Stimulated activated naive CD8-positive, alpha-beta T cell treated with anti-CD3 and anti-CD28 coated beads, Interleukin-15, Interleukin-2, amounts not matched to agents 100 ng/mL and 50 ng/mL, for 24 hours (primary cell): ENCODE results near the gene SLC2A6.
A peak's percentile ranks its signal among the peaks of the same experiment; 100 is the strongest.

ENCODE experiments used
- H3K27ac Mint-ChIP-seq: one replicate; pipeline ENCODE4 v1.8.0; 2021; ENCODE audit warnings: mild to moderate bottlenecking, mixed read lengths
- H3K27me3 Mint-ChIP-seq: one replicate; pipeline ENCODE4 v1.8.0; 2021; ENCODE audit warnings: mixed read lengths
- H3K36me3 Mint-ChIP-seq: one replicate; pipeline ENCODE4 v1.8.0; 2021; ENCODE audit warnings: low read depth, mixed read lengths
- H3K4me1 Mint-ChIP-seq: one replicate; pipeline ENCODE4 v1.8.0; 2021; ENCODE audit warnings: low read depth, mixed read lengths
- H3K4me3 Mint-ChIP-seq: one replicate; pipeline ENCODE4 v1.8.0; 2021; ENCODE audit warnings: mild to moderate bottlenecking, mixed read lengths
- H3K9me3 Mint-ChIP-seq: one replicate; pipeline ENCODE4 v1.8.0; 2021; ENCODE audit warnings: mixed read lengths

SLC2A6 gene

DNA sequence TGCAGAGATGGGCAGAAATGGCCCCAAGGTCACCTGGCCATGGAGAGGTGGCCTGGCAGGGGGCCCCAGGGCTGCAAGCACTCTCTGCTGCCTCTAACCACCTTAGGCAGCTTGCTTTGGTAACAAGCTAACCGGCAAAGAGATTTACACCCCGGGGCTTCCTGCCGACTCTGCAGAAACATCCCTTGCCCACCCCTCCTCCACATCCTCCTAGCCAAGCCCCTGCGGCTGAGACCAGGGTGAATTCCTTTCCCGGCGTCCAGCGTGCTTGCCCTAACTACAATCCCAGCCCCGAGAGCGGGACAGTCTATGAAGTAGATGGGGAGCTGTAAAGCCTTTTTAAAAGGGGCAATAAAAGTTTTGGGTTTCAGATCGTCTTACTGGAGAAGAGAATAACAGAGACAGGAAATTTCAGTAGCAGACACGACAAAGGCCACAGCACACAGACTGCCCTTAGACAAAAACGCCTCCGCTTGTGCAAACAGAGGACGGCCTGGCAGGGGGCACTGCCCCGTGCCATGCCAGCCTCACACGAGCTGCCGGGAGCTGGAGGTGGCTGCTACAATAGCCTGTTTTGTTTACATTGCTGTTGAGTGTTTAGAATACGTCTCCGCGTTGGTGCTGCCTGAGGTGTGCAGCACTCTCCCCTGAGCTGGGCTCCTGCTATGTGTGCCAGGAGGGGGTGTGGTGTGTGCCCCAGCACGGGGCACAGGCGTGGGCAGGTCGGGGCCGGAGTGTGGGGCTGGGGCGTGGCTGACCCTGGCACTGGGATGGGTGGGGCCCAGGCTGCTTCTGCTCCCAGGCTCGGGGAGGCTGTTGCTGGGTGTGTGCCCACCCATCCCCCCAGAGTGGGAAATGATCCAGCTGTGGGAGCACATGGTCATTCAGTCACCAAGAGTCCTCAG is 30.5 kb upstream of the SLC2A6 start:
- Mint-ChIP-seq H3K27me3 (no peaks in the 10 kb centered on the region), H3K4me1 (peaks cover 13% of the 10 kb centered on the region), H3K36me3 (no peaks in the 10 kb centered on the region), H3K27ac (no peak overlapping the region), H3K4me3 (peak overlapping the region; percentile 46), H3K9me3 (no peaks in the 10 kb centered on the region)

DNA sequence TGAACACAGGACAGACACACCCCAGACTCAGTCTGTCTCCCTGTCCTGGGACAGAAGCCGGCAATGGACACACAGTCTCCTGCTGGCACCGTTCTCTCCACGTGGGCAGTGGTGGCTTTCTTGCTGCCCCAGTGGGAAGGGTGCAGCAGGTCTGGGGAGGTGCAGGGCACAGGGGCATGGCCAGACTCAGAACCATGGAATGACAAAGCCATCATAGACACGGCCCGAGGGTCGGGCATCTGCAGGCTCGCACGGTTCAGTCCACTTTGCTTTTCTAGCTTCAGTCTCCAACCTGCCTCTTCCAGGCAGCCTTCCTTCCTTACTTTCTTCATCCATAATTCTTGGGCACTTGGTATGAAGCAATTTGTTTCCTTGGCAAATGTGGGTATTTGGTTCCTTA is 29.1 kb upstream of the SLC2A6 start:
- Mint-ChIP-seq H3K36me3 (no peaks in the 10 kb centered on the region), H3K9me3 (no peaks in the 10 kb centered on the region)

DNA sequence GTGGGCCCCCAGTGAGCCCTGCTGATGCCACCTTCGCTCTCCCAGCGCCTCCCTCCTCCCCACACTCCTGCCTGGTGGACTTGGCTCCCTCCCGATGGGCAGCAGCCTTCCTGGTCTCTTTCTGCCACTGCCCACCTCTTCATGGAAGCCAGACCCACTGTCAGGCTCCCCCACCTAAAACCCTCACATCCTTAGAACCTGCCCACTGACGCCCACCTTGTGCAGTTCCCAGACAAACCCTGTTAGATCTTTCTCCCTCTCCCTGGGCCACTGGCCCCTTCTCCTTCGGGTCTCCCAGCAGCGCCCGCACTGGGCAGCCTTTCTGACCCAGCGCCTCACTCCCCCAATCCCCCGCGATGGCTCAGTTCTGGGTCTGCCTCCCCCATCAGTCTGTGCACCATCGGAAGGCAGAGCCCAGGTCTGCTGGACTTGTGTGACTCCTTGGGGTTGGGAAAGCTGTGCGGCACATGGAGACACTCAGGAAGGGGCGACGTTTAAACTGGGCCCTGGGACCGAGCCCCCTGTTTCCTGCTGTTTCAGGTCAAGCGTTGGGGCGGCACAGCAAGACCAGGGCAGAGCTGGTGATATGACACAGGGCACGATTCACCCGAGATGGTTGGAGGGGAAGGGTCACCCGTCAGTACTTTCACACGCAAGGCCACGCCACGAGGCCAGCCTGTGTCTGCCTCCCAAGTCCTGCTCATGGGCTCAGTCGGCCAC is 28.5 kb upstream of the SLC2A6 start:
- Mint-ChIP-seq H3K9me3 (peaks cover under 1% of the 10 kb centered on the region), H3K27me3 (no peaks in the 10 kb centered on the region), H3K4me1 (peaks cover 13% of the 10 kb centered on the region), H3K27ac (no peak overlapping the region), H3K4me3 (no peak overlapping the region), H3K36me3 (no peaks in the 10 kb centered on the region)

More for the DNA sequence above, 29.1 kb upstream of the SLC2A6 start:
- Mint-ChIP-seq H3K27ac (no peak overlapping the region), H3K27me3 (no peaks in the 10 kb centered on the region), H3K4me1 (peaks cover 13% of the 10 kb centered on the region), H3K4me3 (no peak overlapping the region)

DNA sequence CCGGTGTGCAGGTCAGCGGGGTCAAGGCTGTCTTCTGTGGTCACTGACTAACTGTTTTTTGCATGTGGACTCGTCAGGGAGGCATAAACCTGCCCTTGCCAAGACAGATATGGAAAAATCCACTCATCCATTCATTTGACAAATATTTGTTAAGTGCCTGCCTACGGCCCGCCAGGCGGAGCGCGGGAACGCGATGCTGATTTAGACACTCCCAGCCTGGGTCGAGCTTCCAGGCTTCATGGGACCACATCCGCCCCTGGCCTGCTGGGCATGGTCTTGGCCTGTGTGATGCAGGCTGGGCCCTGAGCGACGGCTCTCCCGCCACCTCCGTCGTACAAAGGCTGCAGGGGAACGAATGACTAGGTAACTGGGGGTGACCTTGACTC is 27.7 kb upstream of the SLC2A6 start:
- Mint-ChIP-seq H3K27me3 (no peaks in the 10 kb centered on the region), H3K36me3 (no peaks in the 10 kb centered on the region), H3K27ac (no peak overlapping the region), H3K4me3 (no peak overlapping the region), H3K9me3 (peaks cover 8% of the 10 kb centered on the region), H3K4me1 (peaks cover 13% of the 10 kb centered on the region)

DNA sequence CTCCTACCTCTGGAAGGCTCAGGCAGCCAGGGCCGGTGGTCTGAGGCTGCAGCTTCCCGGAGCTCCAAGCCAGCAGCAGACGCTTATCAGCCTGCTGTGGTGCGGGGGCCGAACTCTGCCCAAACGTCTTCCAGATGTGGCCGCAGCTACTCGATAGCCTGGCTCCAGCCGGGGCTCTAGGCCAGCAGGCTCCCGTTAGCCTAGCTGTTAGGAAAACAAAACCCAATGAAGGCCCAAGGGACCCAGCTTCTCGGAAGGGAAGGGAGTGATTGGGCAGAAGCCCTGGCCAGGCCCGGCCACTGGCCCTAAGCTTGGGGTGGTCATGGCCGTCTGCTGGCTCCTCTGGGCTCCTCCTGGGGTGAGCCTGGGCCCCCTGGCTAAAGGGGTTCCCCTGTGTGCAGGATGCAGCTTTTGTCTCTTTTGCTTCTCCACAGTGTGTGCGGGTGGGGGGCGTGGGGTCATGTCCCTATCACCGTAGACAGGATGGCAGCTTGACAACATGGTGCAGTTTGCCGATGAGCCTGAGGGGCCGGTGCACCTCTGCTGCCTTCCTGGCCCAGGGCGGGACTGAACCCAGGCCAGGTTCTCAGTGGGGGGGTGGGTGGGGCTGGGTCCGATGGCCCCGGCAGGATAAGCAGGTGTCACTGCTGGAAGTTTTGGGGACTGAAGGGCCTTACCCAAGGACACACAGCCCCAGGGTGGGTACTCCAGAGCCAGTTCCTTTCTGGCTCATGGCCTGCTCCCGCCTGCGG is 27.2 kb upstream of the SLC2A6 start:
- no peak overlapping the region for H3K4me3 Mint-ChIP-seq
- H3K27me3 Mint-ChIP-seq, result no peaks in the 10 kb centered on the region
- peaks cover 13% of the 10 kb centered on the region for H3K9me3 Mint-ChIP-seq
- H3K36me3 Mint-ChIP-seq, result no peaks in the 10 kb centered on the region
- peaks cover 13% of the 10 kb centered on the region for H3K4me1 Mint-ChIP-seq
- H3K27ac Mint-ChIP-seq, result no peak overlapping the region

DNA sequence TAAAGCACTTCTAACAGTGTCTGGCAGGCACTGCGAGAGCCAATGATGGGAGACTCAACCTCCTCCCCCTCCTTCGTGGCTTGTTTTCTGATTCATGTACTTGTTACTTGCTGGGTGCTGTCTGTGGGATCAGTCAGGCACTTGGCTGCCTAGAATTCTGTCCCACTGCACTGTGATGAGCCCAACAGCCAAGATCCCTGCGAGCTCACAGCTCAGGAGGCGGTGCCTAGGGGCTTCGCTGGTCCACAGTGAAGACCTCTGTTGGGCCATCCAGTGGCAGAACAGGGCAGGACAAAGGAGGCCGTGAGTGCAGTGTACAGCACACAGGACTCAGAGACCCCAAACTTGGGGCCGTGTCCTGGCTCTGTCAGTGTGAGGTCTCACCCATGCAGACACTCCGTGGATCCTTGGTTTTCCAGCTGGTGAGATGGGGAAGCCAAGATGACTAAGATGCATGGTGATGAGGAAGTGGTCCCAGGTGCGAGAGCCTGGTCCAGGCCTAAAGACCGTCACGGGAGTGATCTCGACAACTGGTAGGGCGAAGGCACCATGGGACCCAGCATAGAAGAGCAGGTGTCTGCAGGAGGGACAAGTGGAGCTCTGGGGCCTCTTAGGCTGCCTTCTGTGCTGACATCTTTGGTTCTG is 26.4 kb upstream of the SLC2A6 start:
- Mint-ChIP-seq H3K27me3 (no peaks in the 10 kb centered on the region), H3K9me3 (peaks cover 13% of the 10 kb centered on the region), H3K4me1 (peaks cover 13% of the 10 kb centered on the region), H3K27ac (no peak overlapping the region), H3K4me3 (no peak overlapping the region), H3K36me3 (no peaks in the 10 kb centered on the region)

DNA sequence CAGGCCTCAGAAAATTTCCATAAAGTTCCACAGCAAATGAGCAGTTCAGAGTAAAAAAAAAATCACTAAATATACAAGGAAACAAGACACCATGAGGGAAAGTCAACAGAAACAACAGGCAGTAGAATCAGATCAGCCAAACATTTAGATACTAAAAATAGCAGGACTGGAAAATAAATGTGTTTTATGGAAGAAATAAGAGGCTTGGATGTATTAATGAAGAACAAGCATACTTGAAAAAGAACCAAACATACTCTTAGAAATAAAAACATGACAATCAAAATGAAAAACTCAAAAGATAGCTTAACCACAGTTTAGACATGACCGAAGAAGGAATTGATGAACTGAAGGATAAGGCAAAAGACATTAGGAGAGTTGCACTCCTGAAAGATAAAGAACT is 23.2 kb upstream of the SLC2A6 start:
- H3K27me3 Mint-ChIP-seq, result peaks cover 3% of the 10 kb centered on the region
- no peak overlapping the region for H3K27ac Mint-ChIP-seq

DNA sequence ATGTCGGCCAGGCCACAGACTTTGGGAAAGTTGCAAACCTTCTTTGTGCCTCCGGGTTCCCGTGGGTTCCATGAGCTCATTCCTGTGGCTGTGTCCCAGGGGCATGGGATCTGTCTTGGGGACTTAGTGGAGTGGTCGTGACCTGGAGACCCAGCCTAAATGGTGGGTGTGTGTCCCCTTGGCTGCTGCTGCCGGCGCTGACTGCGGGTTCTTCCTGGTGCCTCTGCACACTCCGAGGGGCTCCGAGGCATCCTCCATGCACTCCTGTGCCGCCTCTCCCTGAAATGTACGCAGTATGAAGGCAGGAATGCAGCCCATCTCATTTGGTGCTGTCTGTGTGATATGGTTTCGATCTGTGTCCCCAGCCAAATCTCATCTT is 21.0 kb upstream of the SLC2A6 start:
- Mint-ChIP-seq H3K9me3 (peaks cover 13% of the 10 kb centered on the region), H3K4me1 (no peaks in the 10 kb centered on the region), H3K36me3 (no peaks in the 10 kb centered on the region), H3K4me3 (no peak overlapping the region), H3K27ac (no peak overlapping the region), H3K27me3 (peaks cover 3% of the 10 kb centered on the region)

More for the DNA sequence above, 23.2 kb upstream of the SLC2A6 start:
- Mint-ChIP-seq H3K4me3 (no peak overlapping the region), H3K9me3 (peaks cover 13% of the 10 kb centered on the region), H3K4me1 (no peaks in the 10 kb centered on the region), H3K36me3 (no peaks in the 10 kb centered on the region)

DNA sequence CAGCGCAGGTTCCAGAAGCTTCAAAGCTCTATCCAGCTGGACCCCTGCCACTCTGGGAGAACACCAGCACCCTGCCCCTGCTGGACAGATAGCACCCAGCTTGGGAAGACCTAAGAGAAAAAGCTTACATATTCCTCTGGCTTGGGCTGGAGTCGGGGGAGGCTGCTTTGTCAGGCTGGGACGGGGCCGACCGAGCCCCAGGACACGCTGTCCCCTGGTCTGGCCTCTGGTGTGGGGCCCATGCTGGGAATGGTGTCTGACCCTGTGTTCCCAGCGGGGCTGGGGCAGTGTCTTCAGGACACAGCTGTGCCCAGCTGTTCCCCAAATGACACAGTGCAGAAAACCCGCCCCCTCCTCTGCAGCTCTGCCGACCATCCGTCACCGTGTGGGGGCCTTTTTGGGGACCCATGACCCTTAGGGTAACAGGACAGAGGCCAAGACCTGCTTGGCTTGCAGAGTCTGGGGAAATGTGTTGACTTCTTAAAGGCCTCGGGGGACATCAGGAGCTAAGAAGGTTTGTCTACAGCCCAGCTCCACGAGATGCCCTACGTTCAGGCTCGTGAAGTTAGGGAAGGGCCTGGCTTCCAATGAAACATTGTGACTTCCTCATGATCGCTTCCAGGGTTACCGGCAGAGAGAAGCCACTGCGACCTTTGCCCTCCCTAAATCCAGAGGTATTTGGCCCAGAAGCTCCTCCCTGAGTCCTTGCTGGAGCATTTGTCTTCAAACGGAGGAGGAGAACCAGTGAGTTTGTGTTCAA is 20.4 kb upstream of the SLC2A6 start:
- Mint-ChIP-seq H3K36me3 (no peaks in the 10 kb centered on the region), H3K9me3 (peaks cover 13% of the 10 kb centered on the region), H3K27me3 (peaks cover 3% of the 10 kb centered on the region), H3K4me1 (no peaks in the 10 kb centered on the region), H3K27ac (no peak overlapping the region), H3K4me3 (no peak overlapping the region)

DNA sequence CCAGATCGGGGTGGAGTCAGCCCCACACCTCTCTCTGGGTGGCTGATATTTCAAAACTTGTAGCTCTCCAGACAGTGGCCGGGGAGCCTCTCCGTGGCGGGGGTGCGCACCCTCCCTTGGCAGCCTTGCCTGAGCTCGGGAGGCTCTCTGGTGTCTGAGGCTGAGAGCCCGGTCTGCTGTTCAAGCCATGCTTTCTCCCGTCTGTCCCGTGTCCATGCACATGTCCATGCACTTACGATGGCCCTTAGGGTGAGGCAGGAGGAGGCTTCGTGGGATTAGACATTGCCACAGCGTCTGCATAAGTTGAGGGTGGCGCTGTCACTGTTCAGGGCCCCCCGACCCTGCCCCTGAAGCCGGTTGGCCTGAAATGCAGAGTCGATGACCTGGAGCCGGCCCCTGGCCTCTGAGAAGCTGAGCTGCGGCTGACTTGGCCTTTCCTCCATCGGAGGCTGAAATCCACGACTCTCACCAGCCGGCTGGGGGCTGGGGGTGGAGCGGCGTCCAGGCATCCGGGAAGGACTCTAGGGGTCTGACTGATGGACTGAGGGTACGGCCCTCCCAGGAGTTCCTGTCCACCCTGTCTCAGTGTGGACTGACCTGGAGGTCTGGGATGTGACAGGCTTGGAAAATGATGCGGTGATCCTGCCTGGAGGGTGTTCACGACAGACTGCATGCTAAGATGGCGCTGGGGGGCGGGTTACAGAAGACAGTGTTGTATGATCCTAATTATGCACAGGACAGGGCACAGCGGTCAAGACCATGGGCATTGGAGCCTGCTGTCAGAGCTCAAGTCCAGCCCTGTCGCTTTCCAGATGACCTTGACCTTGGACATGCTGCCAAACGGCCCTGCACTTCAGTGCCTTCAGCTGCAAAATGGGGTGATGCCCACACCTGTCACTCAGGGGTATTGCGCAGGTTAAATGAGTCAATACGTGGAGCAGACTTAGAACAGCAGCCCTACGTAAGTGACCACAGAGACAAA is 18.3 kb upstream of the SLC2A6 start:
- no peaks in the 10 kb centered on the region for H3K4me1 Mint-ChIP-seq
- H3K9me3 Mint-ChIP-seq, result peaks cover 10% of the 10 kb centered on the region
- H3K36me3 Mint-ChIP-seq, result no peaks in the 10 kb centered on the region
- H3K4me3 Mint-ChIP-seq, result no peak overlapping the region
- no peak overlapping the region for H3K27ac Mint-ChIP-seq
- peaks cover 3% of the 10 kb centered on the region for H3K27me3 Mint-ChIP-seq

DNA sequence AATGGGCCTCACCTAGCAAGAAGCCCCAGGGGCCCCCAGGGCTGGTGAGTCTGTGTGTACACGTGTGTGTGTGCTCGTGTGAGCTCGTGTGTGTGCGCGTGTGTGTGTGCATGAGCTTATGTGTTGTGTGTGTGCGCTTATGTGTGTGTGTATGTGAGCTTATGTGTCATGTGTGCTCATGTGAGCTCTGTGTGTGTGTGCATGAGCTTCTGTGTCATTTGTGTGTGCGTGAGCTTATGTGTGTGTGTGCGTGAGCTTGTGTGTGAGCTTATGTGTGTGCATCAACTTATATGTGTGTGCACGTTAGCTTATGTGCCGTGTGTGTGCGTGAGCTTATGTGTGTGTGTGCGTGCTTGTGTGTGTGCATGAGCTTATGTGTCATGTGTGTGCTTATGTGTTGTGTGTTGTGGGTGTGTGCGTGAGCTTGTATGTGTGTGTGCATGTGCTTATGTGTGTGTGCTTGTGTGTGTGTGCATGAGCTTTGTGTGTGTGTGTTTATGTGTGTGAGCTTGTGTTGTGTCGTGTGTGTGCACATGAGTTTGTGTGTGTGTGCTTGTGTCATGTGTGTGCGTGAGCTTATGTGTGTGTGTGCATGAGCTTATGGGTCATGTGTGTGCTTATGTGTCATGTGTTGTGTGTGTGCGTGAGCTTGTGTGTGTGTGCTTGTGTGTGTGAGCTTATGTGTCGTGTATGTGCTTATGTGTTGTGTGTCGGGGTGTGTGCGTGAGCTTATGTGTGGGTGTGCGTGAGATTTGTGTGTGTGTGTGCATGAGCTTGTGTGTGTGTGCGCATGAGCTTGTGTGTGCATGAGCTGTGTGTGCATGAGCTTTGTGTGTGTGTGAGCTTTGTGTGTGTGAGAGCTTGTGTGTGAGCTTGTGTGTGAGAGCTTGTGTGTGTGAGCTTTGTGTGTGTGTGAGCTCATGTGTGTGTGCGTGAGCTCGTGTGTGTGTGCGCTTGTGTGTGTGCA is 16.7 kb upstream of the SLC2A6 start:
- H3K27ac Mint-ChIP-seq, result no peak overlapping the region
- no peaks in the 10 kb centered on the region for H3K9me3 Mint-ChIP-seq
- no peak overlapping the region for H3K4me3 Mint-ChIP-seq
- no peaks in the 10 kb centered on the region for H3K4me1 Mint-ChIP-seq
- peaks cover 3% of the 10 kb centered on the region for H3K27me3 Mint-ChIP-seq
- H3K36me3 Mint-ChIP-seq, result no peaks in the 10 kb centered on the region

DNA sequence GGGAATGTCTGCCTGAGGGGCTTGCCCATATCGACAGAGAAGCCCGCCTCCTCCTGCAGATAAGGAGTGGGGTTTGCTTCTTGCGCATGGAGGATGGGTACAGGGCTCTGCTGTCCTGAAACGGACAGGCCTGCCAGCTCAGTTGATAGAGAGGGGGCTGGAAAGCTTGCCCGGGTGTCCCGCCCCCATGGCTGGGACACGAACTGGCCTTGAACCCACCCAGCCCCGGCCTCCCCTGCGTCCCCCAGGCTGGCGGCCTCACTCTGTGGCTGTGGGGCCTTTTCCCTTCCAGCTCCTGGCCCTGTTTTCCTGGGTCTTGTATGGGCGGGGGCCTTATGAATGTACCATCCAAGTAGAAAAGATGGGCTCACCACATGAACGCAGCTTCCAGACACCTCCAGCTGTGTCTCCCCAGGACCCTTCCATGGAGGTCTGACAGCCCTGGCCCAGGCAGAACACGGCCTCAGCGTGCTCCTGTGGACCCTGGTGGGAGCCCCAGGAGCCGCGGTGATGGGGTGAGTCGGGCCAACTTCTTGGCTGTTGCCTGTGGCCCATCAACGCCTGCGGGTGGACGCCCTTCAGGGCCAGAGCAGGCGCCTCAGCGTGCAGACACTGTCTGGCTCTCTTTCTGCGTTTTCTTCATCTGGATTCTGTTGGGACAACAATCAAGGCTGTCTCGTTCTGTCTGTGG is 15.9 kb upstream of the SLC2A6 start:
- Mint-ChIP-seq H3K9me3 (no peaks in the 10 kb centered on the region), H3K27ac (no peak overlapping the region), H3K4me1 (no peaks in the 10 kb centered on the region), H3K27me3 (peaks cover 3% of the 10 kb centered on the region), H3K4me3 (no peak overlapping the region), H3K36me3 (no peaks in the 10 kb centered on the region)
